ENCODE measurements around the gene RCOR2. TPM values are rescaled to one million over a fixed set of nuclear protein-coding genes. Genes with fewer than 3 reads are reported as not detected.

Gene RCOR2
- total and polyA plus RNA-seq, 2 donors (not counting 1 experiment from before 2014, with no cell fraction given), result not detected

DNA sequence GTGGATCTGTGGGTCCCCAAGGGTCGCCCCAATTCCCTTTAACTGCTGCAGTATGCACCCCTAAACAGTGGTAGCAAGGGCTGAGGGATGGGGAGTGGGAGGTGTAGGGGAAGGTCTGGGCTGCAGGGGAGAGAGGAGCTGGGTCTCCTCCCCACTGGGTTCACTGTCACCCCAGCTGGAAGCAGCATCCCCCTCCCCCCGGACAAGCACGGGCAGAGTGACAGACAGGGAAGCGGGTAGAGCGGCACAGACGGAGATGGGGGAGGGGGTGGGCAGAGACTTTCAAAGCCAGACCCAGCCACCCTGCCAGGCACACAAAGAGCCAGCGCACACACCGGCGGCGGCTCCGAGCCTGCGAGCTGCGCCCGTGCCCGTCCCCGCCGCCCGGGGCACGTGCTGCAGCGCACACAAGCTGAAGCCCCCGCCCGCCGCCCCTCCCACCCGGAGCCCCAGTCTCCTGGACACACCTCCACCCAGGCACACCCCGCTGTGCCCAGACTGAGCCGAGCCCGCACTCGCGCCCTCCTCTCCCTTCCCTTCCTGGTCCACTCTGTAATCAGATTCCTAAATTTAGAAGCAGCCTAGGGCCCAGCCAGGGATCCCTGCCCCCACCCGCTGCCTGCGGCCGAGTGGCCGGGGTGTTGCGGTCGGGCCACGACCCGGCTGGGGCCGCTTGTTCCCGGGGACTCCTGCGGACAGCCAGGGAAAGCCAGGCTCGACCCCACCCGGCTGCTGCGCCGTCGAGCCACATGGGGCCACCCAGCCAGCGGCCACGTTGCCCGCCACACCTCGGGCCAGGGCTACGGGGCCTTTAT is 935 bp upstream of the RCOR2 start:
- H3K4me3 Mint-ChIP-seq, result peak overlapping the region; percentile 84
- peak overlapping the region; percentile 95 for H3K4me2 ChIP-seq (replicated peaks; ENCODE audit: low read depth, low read length, poor library complexity, severe bottlenecking)
- peak overlapping the region in 4 of 5 experiments; percentile 4 to 54 (median 38) for H3K4me3 ChIP-seq (ENCODE audit: control extremely low read depth in 1 of 5, extremely low read depth in 1 of 5, insufficient read depth in 1 of 5, low read depth in 2 of 5, low read length in 4 of 5)
- no peaks in the 10 kb centered on the region for H3K9me3 Mint-ChIP-seq (ENCODE audit: insufficient read depth)
- DNase-seq, result peak; percentile 65
- H3K27me3 ChIP-seq (replicated peaks in 1 of 4; ENCODE audit: control extremely low read depth in 1 of 4, control insufficient read depth in 3 of 4, insufficient read depth in 4 of 4, low read length in 3 of 4), result peaks cover 0 to 28% (median 9%) of the 10 kb centered on the region in 4 experiments
- peaks cover 6% of the 10 kb centered on the region for H3K27me3 Mint-ChIP-seq
- no peak overlapping the region for H3K27ac ChIP-seq (ENCODE audit: low read length in 2 of 2)
- peaks cover 23% of the 10 kb centered on the region for H3K4me1 Mint-ChIP-seq
- H2AFZ ChIP-seq (ENCODE audit: insufficient read depth, low read depth, low read length, poor library complexity, severe bottlenecking), result peak overlapping the region; percentile 49
- POLR2A ChIA-PET, result interaction anchor here (0.6 kb wide), 1 partner anchor 41 kb away, joined by 5 read pairs; no protein-coding TSS in a partner anchor
- TF ChIP-seq CTCF (IDR thresholded peaks at IDR 0.05), result no peak
- intact Hi-C loops (cut with micrococcal nuclease), result loop anchor here (1.0 kb wide), 1 partner anchor 20 kb away; no protein-coding TSS in a partner anchor
- H4K20me1 ChIP-seq (ENCODE audit: control insufficient read depth, insufficient read depth, low read length, poor library complexity, severe bottlenecking), result peaks cover 10% of the 10 kb centered on the region
- ATAC-seq (ENCODE audit: low read depth), result peak; percentile 26
- H3K79me2 ChIP-seq (ENCODE audit: control insufficient read depth, insufficient read depth, low read length), result no peaks in the 10 kb centered on the region
- H3K4me1 ChIP-seq (ENCODE audit: control insufficient read depth in 2 of 2, insufficient read depth in 2 of 2, low read length in 2 of 2), result peaks cover 33% of the 10 kb centered on the region in 2 donors
- H3K9me3 ChIP-seq (ENCODE audit: control extremely low read depth in 1 of 3, control insufficient read depth in 2 of 3, insufficient read depth in 1 of 3, low read length in 2 of 3), result peaks cover 0 to 4% (median 0%) of the 10 kb centered on the region in 3 donors
- WGBS (ENCODE audit: insufficient coverage), result 29% methylated on average over 45 of the region's 50 CpGs
- H3K9ac ChIP-seq (ENCODE audit: low read length), result peak overlapping the region; percentile 59
- peak overlapping the region; percentile 65 for H3K27ac Mint-ChIP-seq
- no peaks in the 10 kb centered on the region for H3K36me3 ChIP-seq (replicated peaks in 1 of 2; ENCODE audit: control extremely low read depth in 1 of 2, control insufficient read depth in 1 of 2, extremely low read depth in 1 of 2, insufficient read depth in 2 of 2, low read length in 1 of 2)
- CTCF ChIA-PET, result interaction anchor here (2.4 kb wide), 1 partner anchor 81 kb away, joined by 12 read pairs; no protein-coding TSS in a partner anchor
